H1 (cell line): ENCODE results near the gene LRRC61. TPM values are rescaled to one million over a fixed set of nuclear protein-coding genes. Genes with fewer than 3 reads are reported as not detected.

ENCODE experiments used
- CTCF ChIA-PET: fragments of 300-600 bp; sonication (Branson Sonifier 250); formaldehyde crosslinking; loops from one replicate; lab custom pipeline; 2021; ENCODE audit not compliant: partially characterized antibody; lab: Charles Lee
- POLR2A ChIA-PET: fragments of 300-600 bp; sonication (Branson Sonifier 250); formaldehyde crosslinking; loops from one replicate; lab custom pipeline; 2021; ENCODE audit warnings: inconsistent platforms; ENCODE audit not compliant: partially characterized antibody; lab: Charles Lee
- DNase-seq, 2 experiments: peaks; one replicate each; pipeline versions ENCODE4 v3.0.0 to v3.0.0-alpha.2; 2010 to 2022; ENCODE audit warnings: low spot score in 2 of 2, low read depth in 1 of 2, mixed read lengths in 1 of 2
- FAIRE-seq: peaks from 2 replicates; lab custom pipeline; 2011; peaks lifted over from hg19 to GRCh38; lab: Jason Lieb, UNC
- H2AFZ ChIP-seq: 2 replicates; pipeline ENCODE4 v1.8.1; 2012; ENCODE audit warnings: low read length, inconsistent platforms
- H2AK5ac ChIP-seq: 2 replicates; pipeline ENCODE4 v1.6.1; 2013; ENCODE audit warnings: low read depth, low read length
- H2BK120ac ChIP-seq: replicated peaks from 2 replicates; pipeline ENCODE3; 2013; ENCODE audit warnings: low read depth, low read length, inconsistent platforms
- H2BK12ac ChIP-seq: 2 replicates; pipeline ENCODE4 v1.6.1; 2013; ENCODE audit warnings: low read depth, low read length
- H2BK15ac ChIP-seq: 2 replicates; pipeline ENCODE4 v1.6.1; 2013; ENCODE audit warnings: low read length
- H2BK20ac ChIP-seq: 2 replicates; pipeline ENCODE4 v1.6.1; 2013; ENCODE audit warnings: low read length
- H2BK5ac ChIP-seq: 2 replicates; pipeline ENCODE4 v1.6.1; 2013; ENCODE audit warnings: low read depth, low read length
- H3K14ac ChIP-seq: 2 replicates; pipeline ENCODE4 v1.6.1; 2013; ENCODE audit warnings: inconsistent platforms; ENCODE audit not compliant: insufficient read length
- H3K18ac ChIP-seq: 2 replicates; pipeline ENCODE4 v1.6.1; 2013; ENCODE audit warnings: low read length; ENCODE audit errors: extremely low read depth
- H3K23ac ChIP-seq: 2 replicates; pipeline ENCODE4 v1.6.1; 2013; ENCODE audit warnings: inconsistent platforms; ENCODE audit not compliant: insufficient read length
- H3K23me2 ChIP-seq: 2 replicates; pipeline ENCODE4 v1.6.1; 2013; ENCODE audit warnings: low read depth, low read length
- H3K27ac ChIP-seq: 2 replicates; pipeline ENCODE4 v1.6.1; 2011; ENCODE audit warnings: low read depth, low read length, inconsistent platforms
- H3K27me3 ChIP-seq, 4 experiments: replicated peaks in 1 of 4; 1 replicate in 1 of 4; 2 replicates in 3 of 4; pipeline versions ENCODE4 v1.6.1 to v1.8.1; 2011 to 2013; ENCODE audit warnings: low read length in 3 of 4, mild to moderate bottlenecking in 3 of 4, inconsistent platforms in 2 of 4, mixed read lengths in 2 of 4, moderate library complexity in 1 of 4; ENCODE audit not compliant: control insufficient read depth in 3 of 4, insufficient read depth in 3 of 4; ENCODE audit errors: extremely low read depth in 1 of 4
- H3K36me3 ChIP-seq, 4 experiments: 2 replicates each; pipeline versions ENCODE4 v1.6.1 to v1.8.1; 2011 to 2013; ENCODE audit warnings: mild to moderate bottlenecking in 4 of 4, low read length in 3 of 4, moderate library complexity in 2 of 4, control low read depth in 1 of 4, inconsistent platforms in 1 of 4; ENCODE audit not compliant: insufficient read depth in 4 of 4, control insufficient read depth in 2 of 4
- H3K4ac ChIP-seq: replicated peaks from 2 replicates; pipeline ENCODE3; 2013; ENCODE audit warnings: low read length, low read depth, mixed read lengths, inconsistent platforms; ENCODE audit not compliant: insufficient read length
- H3K4me1 ChIP-seq, 4 experiments: replicated peaks in 1 of 4; 1 replicate in 1 of 4; 2 replicates in 3 of 4; pipeline versions ENCODE4 v1.6.1 to v1.8.1; 2011 to 2013; ENCODE audit warnings: low read length in 3 of 4, inconsistent platforms in 2 of 4, mixed read lengths in 1 of 4; ENCODE audit not compliant: insufficient read depth in 4 of 4, control insufficient read depth in 3 of 4
- H3K4me2 ChIP-seq, 2 experiments: 2 replicates each; pipeline versions ENCODE4 v1.6.1 to v1.8.1; 2011 to 2013; ENCODE audit warnings: low read depth in 2 of 2, low read length in 2 of 2, control low read depth in 1 of 2, inconsistent platforms in 1 of 2, mild to moderate bottlenecking in 1 of 2; ENCODE audit not compliant: insufficient read depth in 1 of 2
- H3K4me3 ChIP-seq, 4 experiments: fragments of 200-600, 300-600 bp in 1 of 4; sonication (generic), shearing (Covaris generic), sonication (Bioruptor Twin) in 1 of 4; 2 replicates each; pipeline versions ENCODE4 v1.5.1 to v1.8.1; 2011 to 2016; ENCODE audit warnings: low read length in 4 of 4, low read depth in 3 of 4, control low read depth in 2 of 4, inconsistent platforms in 2 of 4, mild to moderate bottlenecking in 2 of 4, mixed read lengths in 1 of 4, moderate library complexity in 1 of 4; ENCODE audit not compliant: insufficient read depth in 2 of 4; ENCODE audit errors: extremely low read depth in 1 of 4
- H3K56ac ChIP-seq: replicated peaks from 2 replicates; pipeline ENCODE3; 2013; ENCODE audit warnings: low read depth, mild to moderate bottlenecking, mixed read lengths, low read length, inconsistent platforms; ENCODE audit not compliant: insufficient read length
- H3K79me1 ChIP-seq: 2 replicates; pipeline ENCODE4 v1.6.1; 2013; ENCODE audit warnings: low read depth, low read length, control low read depth
- H3K79me2 ChIP-seq, 2 experiments: 2 replicates each; pipeline versions ENCODE4 v1.6.1 to v1.8.1; 2012 to 2013; ENCODE audit warnings: low read length in 2 of 2, mild to moderate bottlenecking in 2 of 2, inconsistent platforms in 1 of 2; ENCODE audit not compliant: insufficient read depth in 2 of 2, control insufficient read depth in 1 of 2
- H3K9ac ChIP-seq, 4 experiments: replicated peaks in 1 of 4; 1 replicate in 1 of 4; 2 replicates in 3 of 4; pipeline versions ENCODE4 v1.6.1 to v1.8.1; 2011 to 2013; ENCODE audit warnings: low read depth in 3 of 4, low read length in 3 of 4, control low read depth in 2 of 4, mild to moderate bottlenecking in 2 of 4, moderate library complexity in 2 of 4, inconsistent platforms in 1 of 4; ENCODE audit errors: extremely low read depth in 1 of 4
- H3K9me3 ChIP-seq, 2 experiments: 2 replicates each; pipeline versions ENCODE4 v1.6.1 to v1.8.1; 2012 to 2013; ENCODE audit warnings: mild to moderate bottlenecking in 2 of 2, moderate library complexity in 2 of 2, control low read depth in 1 of 2, inconsistent platforms in 1 of 2, low read depth in 1 of 2, low read length in 1 of 2, mixed read lengths in 1 of 2; ENCODE audit not compliant: insufficient read depth in 2 of 2
- H4K20me1 ChIP-seq, 2 experiments: replicated peaks in 1 of 2; 2 replicates each; pipeline versions ENCODE3 to v1.8.1; 2011 to 2013; ENCODE audit warnings: inconsistent platforms in 2 of 2, low read length in 2 of 2, mild to moderate bottlenecking in 1 of 2; ENCODE audit not compliant: insufficient read depth in 2 of 2, control insufficient read depth in 1 of 2
- H4K5ac ChIP-seq: 2 replicates; pipeline ENCODE4 v1.6.1; 2013; ENCODE audit warnings: low read length, low read depth, mixed read lengths, inconsistent platforms; ENCODE audit not compliant: insufficient read length
- H4K8ac ChIP-seq: 2 replicates; pipeline ENCODE4 v1.8.0; 2013; ENCODE audit warnings: mild to moderate bottlenecking, moderate library complexity, low read length, inconsistent platforms; ENCODE audit not compliant: insufficient read depth; ENCODE audit errors: extremely low read depth
- H4K91ac ChIP-seq: replicated peaks from 2 replicates; pipeline ENCODE3; 2013; ENCODE audit warnings: low read length, mixed read lengths, inconsistent platforms; ENCODE audit not compliant: insufficient read length
- ASH2L ChIP-seq: fragments of 200-600, 300-600 bp; sonication (generic); IDR thresholded peaks from one replicate; pipeline ENCODE4 v1.7.1; 2017; ENCODE audit warnings: low read length
- HDAC6 ChIP-seq: IDR thresholded peaks from one replicate; pipeline ENCODE4 v1.7.1; 2012; ENCODE audit warnings: low read depth, mild to moderate bottlenecking, inconsistent platforms, low read length, moderate library complexity
- JUND ChIP-seq: IDR thresholded peaks from 2 replicates; pipeline ENCODE4 v1.6.1; 2011; ENCODE audit warnings: mild to moderate bottlenecking, improper control_type of control experiment, low read length
- MAFK ChIP-seq: IDR thresholded peaks from 2 replicates; pipeline ENCODE4 v1.6.1; 2012; ENCODE audit warnings: low read depth, mild to moderate bottlenecking, improper control_type of control experiment, low read length
- PHF8 ChIP-seq: fragments of 200-600 bp; sonication (generic); conservative IDR thresholded peaks from 2 replicates; pipeline ENCODE4 v1.7.1; 2012; ENCODE audit warnings: low read depth, mild to moderate bottlenecking, inconsistent platforms, low read length, moderate library complexity
- POU5F1 ChIP-seq: IDR thresholded peaks from 2 replicates; pipeline ENCODE4 v1.6.1; 2011; ENCODE audit warnings: low read depth, mild to moderate bottlenecking, low read length, moderate library complexity
- RAD21 ChIP-seq, 2 experiments: IDR thresholded peaks in 1 of 2; conservative IDR thresholded peaks in 1 of 2; 2 replicates each; pipeline ENCODE4 v1.6.1; 2011; ENCODE audit warnings: low read depth in 2 of 2, low read length in 2 of 2, improper control_type of control experiment in 1 of 2, inconsistent platforms in 1 of 2, mild to moderate bottlenecking in 1 of 2, moderate library complexity in 1 of 2
- RFX5 ChIP-seq: IDR thresholded peaks from 2 replicates; pipeline ENCODE4 v1.6.1; 2011; ENCODE audit warnings: low read depth, low read length, improper control_type of control experiment, borderline replicate concordance
- SUZ12 ChIP-seq: fragments of 200-600 bp; sonication (generic); IDR thresholded peaks from 2 replicates; pipeline ENCODE4 v1.6.1; 2012; ENCODE audit warnings: mild to moderate bottlenecking, inconsistent platforms, low read length, moderate library complexity, mixed read lengths
- TBP ChIP-seq: IDR thresholded peaks from 2 replicates; pipeline ENCODE4 v1.6.1; 2011; ENCODE audit warnings: low read depth, low read length, improper control_type of control experiment
- YY1 ChIP-seq: IDR thresholded peaks from 2 replicates; pipeline ENCODE4 v1.6.1; 2011; ENCODE audit warnings: low read depth, mild to moderate bottlenecking, low read length
- WGBS, 2 experiments: shearing (Covaris generic) in 1 of 2; methylation state at CpG; one replicate each; pipeline versions ENCODE4 v1.1.6 to v1.1.7; 2013 to 2015; ENCODE audit warnings: low lambda C conversion rate in 2 of 2, mixed read lengths in 2 of 2, inconsistent platforms in 1 of 2, low coverage in 1 of 2, missing lambda C conversion rate in 1 of 2; ENCODE audit not compliant: insufficient replicate concordance in 2 of 2, insufficient coverage in 1 of 2, insufficient read length in 1 of 2; ENCODE audit errors: extremely low coverage in 1 of 2, missing lambda C conversion rate in 1 of 2; 5-methylcytosine and 5-hydroxymethylcytosine counted together
- polyA plus RNA-seq, 7 experiments: library from polyadenylated mRNA; depleted of rRNA in 3 of 7; stranded (reverse) in 5 of 7; unstranded in 2 of 7; fragments of >200 nt in 5 of 7; fragments of 200-250 nt in 2 of 7; gene quantifications; 1 replicate in 5 of 7; 2 replicates in 1 of 7; 4 replicates in 1 of 7; pipeline versions ENCODE4 v1.2.1 to v1.2.3, GENCODE V29; 2011 to 2013; ENCODE audit warnings: missing spikeins in 2 of 7, mixed read lengths in 2 of 7
- total RNA-seq: library from RNA; stranded (reverse); fragmentation: NEBNext Ultra II Directional; extraction: Animal tissue kit (Norgen Biotek cat#: 25700); gene quantifications from 2 replicates; pipeline ENCODE4 v1.2.1, GENCODE V29; 2021
- TF ChIP-seq, protein P1 (sequence below): IDR thresholded peaks from 2 replicates; pipeline ENCODE4 v1.6.1; 2011; ENCODE audit warnings: low read length, improper control_type of control experiment

Gene LRRC61
- total and polyA plus RNA-seq, 2 of the 8 experiments (the other 6 are each of a cell fraction or from before 2014, with no cell fraction given) = 0.73 to 44.8 TPM

DNA sequence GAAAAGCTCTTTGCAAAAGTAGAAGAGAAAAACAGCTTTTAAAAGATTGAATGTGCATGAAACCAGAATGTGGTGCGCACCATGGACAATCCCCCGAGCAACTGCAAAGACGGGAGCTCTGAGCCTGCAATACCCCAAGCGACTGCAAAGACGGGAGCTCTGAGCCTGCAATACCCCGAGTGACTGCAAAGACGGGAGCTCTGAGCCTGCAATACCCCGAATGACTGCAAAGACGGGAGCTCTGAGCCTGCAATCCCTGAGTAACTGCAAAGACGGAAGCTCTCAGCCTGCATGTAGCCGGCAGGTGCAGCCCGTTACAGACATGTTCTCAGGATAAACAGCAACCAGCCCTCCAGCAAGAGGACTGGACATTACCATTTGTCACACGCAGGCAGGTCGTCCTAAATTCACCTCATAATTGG is 62.2 kb downstream of the LRRC61 start:
- Histone ChIP-seq H2AFZ (no peak overlapping the region), H3K23me2 (peaks cover 2% of the 10 kb centered on the region; the same call in 1 of the 2 replicates), H3K27me3 (no peaks in the 10 kb centered on the region), H3K4me1 (peaks cover 25 to 56% (median 44%) of the 10 kb centered on the region in 4 experiments), H3K36me3 (peaks cover 0 to 38% (median 2%) of the 10 kb centered on the region in 4 experiments; a peak in 5 of 8 replicates), H3K4me3 (no peak overlapping the region), H4K91ac (no peak overlapping the region), H3K23ac (no peak overlapping the region), H4K8ac (no peak overlapping the region; the same call in 1 of the 2 replicates), H3K4me2 (peak overlapping the region in 1 of 2 experiments; percentile 16; a peak in 1 of 4 replicates), H3K56ac (no peak overlapping the region), H2AK5ac (0 out of 2 replicates have a peak overlapping the region, but pooled peaks have one; percentile 29), H3K18ac (no peak overlapping the region; the same call in 1 of the 2 replicates), H3K9ac (peak overlapping the region in 1 of 4 experiments; percentile 15; a peak in 1 of 7 replicates), H3K14ac (no peak overlapping the region), H4K20me1 (no peaks in the 10 kb centered on the region), H3K4ac (no peak overlapping the region), H3K9me3 (no peaks in the 10 kb centered on the region), H2BK20ac (no peak overlapping the region), H4K5ac (peak overlapping the region; percentile 14), H3K27ac (0 out of 2 replicates have a peak overlapping the region, but pooled peaks have one; percentile 1), H2BK12ac (no peak overlapping the region), H3K79me2 (peaks cover 0 to 73% of the 10 kb centered on the region in 2 experiments), H3K79me1 (peaks cover 16% of the 10 kb centered on the region), H2BK5ac (0 out of 2 replicates have a peak overlapping the region, but pooled peaks have one; percentile 92), H2BK15ac (no peak overlapping the region), H2BK120ac (no peak overlapping the region)
- CTCF ChIA-PET = interaction anchor here (0.7 to 4.2 kb wide), 14 partner anchors 8 to 577 kb away, joined by 3 to 31 read pairs (median 4); partner anchors contain the start of gene REPIN1
- WGBS, 2 experiments = 88% methylated on average over 14 of the region's 14 CpGs; no CpG with 5 or more reads in 1 of the 2 experiments
- DNase-seq (no peak), FAIRE-seq (no peak)
- POLR2A ChIA-PET = interaction anchor here (0.8 to 9.0 kb wide), 11 partner anchors 8 to 62 kb away, joined by 3 to 170 read pairs (median 15); partner anchors contain the start of genes ACTR3C, LRRC61 and REPIN1
- no peak for TF ChIP-seq YY1
- TF ChIP-seq JUND = no peak
- TF ChIP-seq TBP = no peak
- no peak for TF ChIP-seq PHF8
- TF ChIP-seq SUZ12 = no peak
- TF ChIP-seq MAFK = no peak
- TF ChIP-seq RAD21 (IDR thresholded peaks at IDR 0.05 in 1 of 2, conservative IDR thresholded peaks at IDR 0.05 in 1 of 2; ENCODE audit: low read depth in 2 of 2, low read length in 2 of 2) = no peak
- TF ChIP-seq, protein P1, sequence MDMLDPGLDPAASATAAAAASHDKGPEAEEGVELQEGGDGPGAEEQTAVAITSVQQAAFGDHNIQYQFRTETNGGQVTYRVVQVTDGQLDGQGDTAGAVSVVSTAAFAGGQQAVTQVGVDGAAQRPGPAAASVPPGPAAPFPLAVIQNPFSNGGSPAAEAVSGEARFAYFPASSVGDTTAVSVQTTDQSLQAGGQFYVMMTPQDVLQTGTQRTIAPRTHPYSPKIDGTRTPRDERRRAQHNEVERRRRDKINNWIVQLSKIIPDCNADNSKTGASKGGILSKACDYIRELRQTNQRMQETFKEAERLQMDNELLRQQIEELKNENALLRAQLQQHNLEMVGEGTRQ = no peak
- TF ChIP-seq POU5F1 = no peak
- TF ChIP-seq RFX5 = no peak
- no peak for TF ChIP-seq HDAC6
- TF ChIP-seq ASH2L = no peak
